NCI-H1694 treated with DMSO at 0.1 percent for 48 hours (cell line): ENCODE measurements around the gene PROZ.

Source experiments
- DNase-seq: peaks from one replicate; lab custom pipeline; 2025; lab: John Stamatoyannopoulos, UW

PROZ gene

GRCh38 chr13:113140677-113141600 is 17.5 kb upstream of the PROZ start:
- DNase-seq: no peak

DNA sequence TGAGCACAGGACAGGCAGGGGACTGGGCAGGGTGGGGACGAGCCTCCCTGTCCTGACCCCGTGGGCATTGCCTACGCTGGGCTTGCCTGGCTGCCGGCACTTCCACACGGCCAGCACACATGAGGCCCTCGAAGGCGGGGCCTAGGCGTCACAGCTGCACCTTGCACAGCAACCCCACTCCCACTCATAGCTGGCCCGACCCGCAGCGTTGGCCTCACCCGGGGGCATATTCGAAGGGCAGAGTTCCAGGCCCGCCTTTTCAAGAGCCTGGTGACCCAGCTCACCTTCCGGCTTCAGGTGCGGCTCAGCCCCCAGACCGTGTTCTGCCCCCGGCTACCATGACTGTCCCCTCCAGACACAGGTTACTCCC is 16.9 kb upstream of the PROZ start:
- no peak for DNase-seq

DNA sequence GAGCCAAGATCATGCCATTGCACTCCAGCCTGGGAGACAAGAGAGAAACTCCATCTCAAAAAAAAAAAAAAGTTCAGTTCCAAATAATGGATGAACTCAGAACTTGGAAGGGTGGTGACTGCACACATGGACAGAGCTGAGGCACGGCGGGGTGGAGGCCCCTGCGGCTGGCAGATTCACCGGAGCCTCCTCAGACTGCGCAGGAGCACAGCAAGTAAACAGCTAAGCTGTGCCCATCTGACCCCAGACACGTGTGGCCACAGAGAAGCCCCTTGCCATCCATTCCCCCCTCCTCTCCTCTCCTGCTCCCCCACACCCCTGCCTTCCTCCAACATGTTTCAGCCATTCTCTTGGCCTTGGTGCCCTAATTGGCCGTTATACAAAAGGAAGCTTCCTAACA is 15.6 kb upstream of the PROZ start:
- DNase-seq: no peak

DNA sequence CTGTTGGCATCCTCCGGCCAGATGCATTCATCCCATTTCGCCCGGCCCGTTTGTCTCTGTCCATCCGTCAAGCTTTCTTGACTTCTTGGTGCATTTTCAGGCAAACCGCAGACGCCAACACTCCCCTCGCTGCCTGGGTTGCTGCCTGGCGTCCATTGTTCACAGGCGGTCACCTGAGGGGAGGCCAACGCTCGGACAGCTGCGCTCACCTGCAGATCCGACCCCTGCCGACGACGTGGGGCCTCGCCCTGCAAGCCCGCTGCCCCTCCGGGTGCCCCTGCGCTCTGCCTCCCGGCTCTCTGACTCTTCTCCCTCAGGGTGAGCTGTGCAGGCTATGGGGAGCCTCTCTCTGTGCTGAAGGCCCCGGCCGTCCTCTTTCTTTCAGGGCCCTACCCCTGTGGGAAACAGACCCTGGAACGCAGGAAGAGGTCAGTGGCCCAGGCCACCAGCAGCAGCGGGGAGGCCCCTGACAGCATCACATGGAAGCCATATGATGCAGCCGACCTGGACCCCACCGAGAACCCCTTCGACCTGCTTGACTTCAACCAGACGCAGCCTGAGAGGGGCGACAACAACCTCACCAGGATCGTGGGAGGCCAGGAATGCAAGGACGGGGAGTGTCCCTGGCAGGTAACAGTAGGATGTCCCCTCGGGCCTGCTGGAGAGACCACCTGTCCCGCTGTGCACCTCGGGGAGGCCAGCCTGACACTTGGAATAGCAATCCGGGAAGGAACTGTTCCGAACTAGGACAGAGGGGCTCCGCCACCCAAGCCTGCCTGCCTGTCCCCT is 14.8 kb upstream of the PROZ start:
- DNase-seq: no peak

DNA sequence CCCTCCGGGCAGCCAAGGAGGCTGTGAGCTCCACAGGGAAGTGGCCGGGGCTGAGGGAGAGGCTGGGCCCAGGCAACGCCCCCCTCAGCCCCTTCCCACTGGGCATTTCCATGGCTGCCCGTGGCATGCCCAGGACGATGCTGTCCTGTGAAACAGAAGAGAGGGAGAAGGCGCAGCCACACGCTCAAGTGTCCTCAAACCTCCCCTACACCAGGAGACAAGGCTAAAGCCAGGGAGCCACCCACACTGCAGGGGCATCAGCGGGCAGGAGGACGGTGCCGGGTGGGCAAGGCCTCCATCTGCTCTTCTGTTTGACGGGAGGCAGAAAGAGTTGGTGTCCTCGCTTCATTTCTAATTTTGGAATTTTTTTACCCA is 14.2 kb upstream of the PROZ start:
- DNase-seq: no peak

- no peak for DNase-seq
Measured at GRCh38 chr13:113145496-113145895, 13.0 kb upstream of the PROZ start.

GRCh38 chr13:113145911-113146598 is 12.4 kb upstream of the PROZ start:
- DNase-seq: no peak

GRCh38 chr13:113146750-113147149 is 11.7 kb upstream of the PROZ start:
- DNase-seq: no peak

- no peak for DNase-seq
Measured at GRCh38 chr13:113147206-113147605, 11.2 kb upstream of the PROZ start.

- no peak for DNase-seq
Measured at GRCh38 chr13:113148407-113148806, 10.0 kb upstream of the PROZ start.

GRCh38 chr13:113148940-113149503 is 9.4 kb upstream of the PROZ start:
- no peak for DNase-seq

GRCh38 chr13:113149711-113150549 is 8.5 kb upstream of the PROZ start:
- DNase-seq: no peak

DNA sequence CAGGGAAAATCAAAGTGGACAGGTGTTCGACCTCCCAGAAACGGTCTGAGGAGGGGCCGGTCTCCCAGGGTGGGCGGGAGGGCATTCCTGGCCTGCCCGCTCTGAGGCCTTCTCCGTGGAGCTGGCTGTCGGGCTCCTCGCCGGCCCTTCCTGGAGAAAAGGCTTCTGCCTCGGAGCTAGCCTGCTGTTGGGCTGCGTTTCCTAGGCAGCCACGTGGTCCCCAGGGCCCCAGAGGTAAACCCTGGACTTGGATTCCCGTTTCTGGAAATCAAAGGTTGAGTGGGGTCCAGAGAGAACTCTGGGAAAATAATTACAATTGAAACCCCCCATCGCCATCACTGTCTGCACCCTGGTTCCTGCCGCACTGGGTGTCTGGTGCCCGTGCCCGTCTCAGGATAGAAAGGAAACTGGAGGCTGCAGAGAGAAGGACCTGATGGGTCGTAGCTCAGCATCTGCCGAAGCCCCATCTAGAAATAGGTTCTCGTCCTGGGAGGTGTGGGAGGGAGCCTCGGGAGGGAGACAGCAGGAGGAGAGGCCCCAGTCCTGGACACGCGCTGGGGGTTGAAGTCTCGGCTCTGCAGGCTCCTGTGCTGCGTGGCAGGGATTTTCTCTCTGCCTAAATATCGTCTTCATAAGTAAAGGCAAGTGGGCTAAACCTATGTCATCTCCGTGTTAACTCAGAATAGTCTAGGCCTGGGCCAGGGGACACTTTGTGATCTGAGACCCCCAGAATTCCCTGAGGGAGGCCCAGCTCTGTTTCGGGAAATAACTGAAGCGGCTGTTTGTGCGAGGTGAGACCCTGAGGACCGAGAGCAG is 7.7 kb upstream of the PROZ start:
- DNase-seq: no peak

DNA sequence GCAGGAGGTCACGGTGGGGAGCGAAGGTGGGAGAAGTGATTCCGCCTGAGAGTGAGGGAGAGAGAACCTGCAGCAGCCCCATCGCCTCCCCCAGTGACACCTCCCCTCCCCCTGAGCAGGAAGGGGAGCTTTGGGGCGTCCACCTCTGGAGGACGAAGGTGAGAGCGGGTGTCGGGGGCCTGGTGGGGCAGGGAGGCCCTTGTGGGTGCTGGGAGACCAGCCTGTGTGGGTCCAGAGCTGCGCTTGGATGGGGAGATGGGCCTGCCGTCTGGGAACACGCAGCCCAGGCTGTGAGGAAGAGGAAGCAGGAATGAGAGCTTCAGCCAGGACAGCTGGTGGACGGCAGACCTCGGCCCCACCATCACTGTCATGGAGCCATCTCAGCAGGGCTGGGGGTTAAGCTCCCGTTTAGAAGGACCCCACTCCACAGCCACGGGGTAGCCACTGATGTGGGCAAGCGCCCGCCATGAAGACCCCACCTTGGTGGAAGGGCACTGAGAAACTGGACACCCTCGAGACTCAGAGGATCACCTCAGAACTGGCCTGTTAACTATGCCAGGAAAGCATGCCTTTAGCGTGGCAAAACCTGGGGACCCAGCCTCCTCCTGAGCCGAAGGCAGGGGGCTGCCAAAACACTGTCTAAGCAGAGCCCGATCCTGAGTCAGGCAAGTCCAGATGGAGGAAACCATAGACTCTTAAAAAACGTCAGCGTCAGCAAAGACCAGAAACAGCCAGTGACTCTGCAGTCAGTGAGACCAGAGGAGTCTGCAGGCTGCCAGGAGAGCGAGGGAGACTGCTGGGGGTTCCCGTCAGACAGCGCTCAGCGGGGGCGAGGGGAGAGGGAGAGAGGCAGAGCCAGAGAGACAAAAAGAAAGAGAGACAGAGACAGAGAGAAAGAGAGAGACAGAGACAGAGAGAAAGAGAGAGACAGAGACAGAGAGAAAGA is 6.4 kb upstream of the PROZ start:
- DNase-seq: no peak

- no peak for DNase-seq
Measured at GRCh38 chr13:113152691-113152983, 5.8 kb upstream of the PROZ start.

DNA sequence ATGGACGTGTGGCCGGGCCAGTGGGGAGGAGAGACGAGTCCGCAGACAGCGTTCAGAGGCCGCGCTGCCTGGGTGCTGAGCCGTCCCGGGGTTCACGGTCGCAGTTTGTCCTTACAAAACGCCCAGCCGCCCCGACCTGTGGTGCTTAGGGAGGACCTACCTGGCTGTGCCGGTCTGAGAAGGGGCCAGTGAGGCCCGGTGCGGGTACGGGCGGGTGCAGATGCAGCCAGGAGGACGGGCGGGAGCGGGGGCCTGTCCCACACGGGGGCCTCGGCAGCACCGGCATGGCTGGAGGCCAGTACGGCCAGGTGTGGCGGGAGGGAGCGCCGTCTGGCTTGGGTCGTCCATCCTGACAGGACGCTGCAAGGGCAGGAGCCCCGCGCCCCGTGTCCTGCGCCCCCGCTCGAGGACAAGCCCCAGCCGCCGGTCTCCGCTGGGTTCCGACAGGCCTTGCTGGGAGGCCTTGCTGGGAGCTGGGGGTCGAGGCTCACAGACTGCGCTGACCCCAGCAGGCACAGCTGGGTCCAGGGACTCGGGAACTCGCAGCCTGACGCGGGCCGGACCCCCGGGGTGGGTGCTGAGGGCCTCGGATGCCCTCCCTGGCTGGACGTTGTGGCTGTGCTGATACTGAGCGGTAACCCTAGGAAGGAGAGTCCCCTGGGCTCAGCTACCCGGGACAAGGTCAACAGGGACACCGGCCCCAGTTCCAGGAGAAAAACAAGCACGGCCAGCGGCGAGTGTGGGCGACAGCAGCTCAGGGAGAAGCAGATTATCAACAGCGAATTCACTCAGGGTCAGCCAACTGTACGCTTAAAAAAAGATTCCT is 5.3 kb upstream of the PROZ start:
- no peak for DNase-seq

DNA sequence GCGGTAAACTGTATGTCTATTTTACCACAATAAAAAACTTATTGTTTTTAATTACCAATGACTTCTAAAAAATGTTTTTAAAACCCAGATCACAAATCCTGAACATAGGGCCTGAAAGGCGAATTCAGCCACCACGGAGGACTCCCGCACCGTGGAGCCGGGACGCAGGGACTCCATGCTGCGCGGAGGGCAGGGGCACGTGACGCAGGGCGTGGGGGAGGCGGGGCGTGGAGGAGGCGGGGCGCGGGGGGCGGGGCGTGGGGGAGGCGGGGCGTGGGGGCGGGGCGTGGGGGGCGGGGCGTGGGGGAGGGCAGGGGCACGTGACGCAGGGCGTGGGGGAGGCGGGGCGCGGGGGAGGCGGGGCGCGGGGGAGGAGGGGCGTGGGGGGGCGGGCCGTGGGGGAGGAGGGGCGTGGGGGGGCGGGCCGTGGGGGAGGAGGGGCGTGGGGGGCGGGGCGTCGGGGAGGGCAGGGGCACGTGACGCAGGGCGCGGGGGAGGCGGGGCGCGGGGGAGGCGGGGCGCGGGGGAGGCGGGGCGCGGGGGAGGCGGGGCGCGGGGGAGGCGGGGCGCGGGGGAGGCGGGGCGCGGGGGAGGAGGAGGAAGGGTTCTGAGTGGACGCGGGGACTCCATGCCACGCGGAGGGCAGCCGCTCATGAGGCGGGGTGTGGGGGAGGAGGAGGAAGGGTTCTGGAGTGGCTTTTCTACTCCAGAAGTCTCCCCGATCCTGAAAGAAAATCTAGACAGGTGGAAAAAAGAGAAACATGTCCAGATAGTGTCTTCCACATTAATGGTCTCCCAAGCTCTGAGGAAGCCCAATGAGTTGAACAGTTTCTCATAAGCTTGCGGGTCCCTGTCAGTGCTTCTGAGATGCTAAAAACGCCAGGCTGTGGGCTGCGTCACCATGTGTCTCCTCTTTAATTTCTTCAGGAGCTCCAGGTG is 4.4 kb upstream of the PROZ start:
- peak; percentile 46 for DNase-seq

- no peak for DNase-seq
Measured at GRCh38 chr13:113155201-113155600, 3.2 kb upstream of the PROZ start.
